NCI-H748 treated with DMSO at 0.1 percent for 48 hours (cell line): ENCODE results near the gene AKR7A3.
"Not testable (repeated sequence)": the region's sequence is repeated elsewhere in the genome, so short reads cannot be mapped to it uniquely, and the experiment has no call there.

Experiments used
- DNase-seq: peaks from one replicate; lab custom pipeline; 2025; lab: John Stamatoyannopoulos, UW

The AKR7A3 gene

GRCh38 chr1:19289244-19289643, 674 bp upstream of the AKR7A3 start:
- DNase-seq: no peak

- DNase-seq: no peak
Measured at GRCh38 chr1:19287436-19288185, 959 bp downstream of the AKR7A3 start.

- DNase-seq: not testable (repeated sequence)
Measured at GRCh38 chr1:19285807-19286206, 2.8 kb downstream of the AKR7A3 start.

- DNase-seq: not testable (repeated sequence)
Measured at GRCh38 chr1:19285366-19285765, 3.2 kb downstream of the AKR7A3 start.

GRCh38 chr1:19284881-19285280, 3.7 kb downstream of the AKR7A3 start:
- DNase-seq: no peak

- DNase-seq: no peak
Measured at GRCh38 chr1:19283891-19284290, 4.7 kb downstream of the AKR7A3 start.

- no peak for DNase-seq
Measured at GRCh38 chr1:19274636-19275035, 13.9 kb downstream of the AKR7A3 start.

GRCh38 chr1:19273844-19274531, 14.6 kb downstream of the AKR7A3 start:
- DNase-seq: not testable (repeated sequence)

- no peak for DNase-seq
Measured at GRCh38 chr1:19273106-19273843, 15.3 kb downstream of the AKR7A3 start.

GRCh38 chr1:19272064-19272463, 16.5 kb downstream of the AKR7A3 start:
- no peak for DNase-seq

- DNase-seq: not testable (repeated sequence)
Measured at GRCh38 chr1:19270343-19270730, 18.2 kb downstream of the AKR7A3 start.

GRCh38 chr1:19269427-19270342, 18.9 kb downstream of the AKR7A3 start:
- not testable (repeated sequence) for DNase-seq

- no peak for DNase-seq
Measured at GRCh38 chr1:19268445-19268844, 20.1 kb downstream of the AKR7A3 start.

GRCh38 chr1:19262744-19263143, 25.8 kb downstream of the AKR7A3 start:
- no peak for DNase-seq

GRCh38 chr1:19262047-19262446, 26.5 kb downstream of the AKR7A3 start:
- no peak for DNase-seq

- DNase-seq: no peak
Measured at GRCh38 chr1:19260211-19261138, 28.1 kb downstream of the AKR7A3 start.

- DNase-seq: no peak
Measured at GRCh38 chr1:19258353-19258752, 30.2 kb downstream of the AKR7A3 start.

GRCh38 chr1:19257178-19257914, 31.2 kb downstream of the AKR7A3 start:
- DNase-seq: no peak

- not testable (repeated sequence) for DNase-seq
Measured at GRCh38 chr1:19256301-19256700, 32.3 kb downstream of the AKR7A3 start.

GRCh38 chr1:19255288-19255687, 33.3 kb downstream of the AKR7A3 start:
- DNase-seq: no peak
